Rectal smooth muscle tissue (tissue), 1 donor: ENCODE measurements around the gene ITGB3BP.
"Not testable (repeated sequence)": the region's sequence is repeated elsewhere in the genome, so short reads cannot be mapped to it uniquely, and the experiment has no call there.

Experiments
- H3K27ac ChIP-seq: one replicate; pipeline ENCODE4 v1.7.0; 2013; ENCODE audit warnings: low read depth, low read length, inconsistent platforms
- H3K27me3 ChIP-seq: one replicate; pipeline ENCODE4 v1.7.0; 2013; ENCODE audit warnings: low read length; ENCODE audit not compliant: control insufficient read depth, insufficient read depth
- H3K36me3 ChIP-seq: one replicate; pipeline ENCODE4 v1.7.0; 2013; ENCODE audit warnings: low read length; ENCODE audit not compliant: control insufficient read depth, insufficient read depth
- H3K4me1 ChIP-seq: one replicate; pipeline ENCODE4 v1.7.0; 2013; ENCODE audit warnings: low read length; ENCODE audit not compliant: control insufficient read depth, insufficient read depth
- H3K4me3 ChIP-seq: one replicate; pipeline ENCODE4 v1.7.0; 2013; ENCODE audit warnings: low read length
- H3K9ac ChIP-seq: one replicate; pipeline ENCODE4 v1.7.0; 2013; ENCODE audit warnings: low read length

The ITGB3BP gene

GRCh38 chr1:63522891-63523728 lies at the start of gene ITGB3BP, which contains the start of gene EFCAB7:
ITGB3BP (minus strand) TSS chr1:63523225; CDS start chr1:63523133, 92 bp downstream.
EFCAB7 (plus strand) TSS chr1:63523525; CDS start chr1:63525573, 2,048 bp downstream.
- peak within 1 kb of the TSS; percentile 73 for H3K9ac ChIP-seq
- H3K4me1 ChIP-seq, result peaks cover 14% of the 10 kb centered on the region

GRCh38 chr1:63572686-63573085 lies 49.7 kb upstream of the ITGB3BP start:
- H3K27ac ChIP-seq, H3K36me3 ChIP-seq, H3K4me3 ChIP-seq, H3K9ac ChIP-seq, H3K4me1 ChIP-seq, H3K27me3 ChIP-seq: not testable (repeated sequence)

More at GRCh38 chr1:63522891-63523728, at the start of gene ITGB3BP, which contains the start of gene EFCAB7:
- H3K27ac ChIP-seq, result peak within 1 kb of the TSS; percentile 83
- H3K4me3 ChIP-seq, result peak within 1 kb of the TSS; percentile 91
- H3K36me3 ChIP-seq, result no peaks in the 10 kb centered on the region
- no peaks in the 10 kb centered on the region for H3K27me3 ChIP-seq

GRCh38 chr1:63569640-63570316 lies 46.8 kb upstream of the ITGB3BP start:
- no peaks in the 10 kb centered on the region for H3K4me1 ChIP-seq
- H3K27ac ChIP-seq, result no peak overlapping the region
- H3K4me3 ChIP-seq, result no peak overlapping the region
- H3K9ac ChIP-seq, result no peak overlapping the region
- H3K36me3 ChIP-seq, result no peaks in the 10 kb centered on the region
- H3K27me3 ChIP-seq, result no peaks in the 10 kb centered on the region

- Histone ChIP-seq H3K27me3 (no peaks in the 10 kb centered on the region), H3K27ac (no peak overlapping the region)
Observed at GRCh38 chr1:63569068-63569467, 46.0 kb upstream of the ITGB3BP start.

GRCh38 chr1:63563745-63564144 lies 40.7 kb upstream of the ITGB3BP start:
- H3K4me3 ChIP-seq, result no peak overlapping the region
- H3K27ac ChIP-seq, result no peak overlapping the region
- H3K9ac ChIP-seq, result no peak overlapping the region
- H3K4me1 ChIP-seq, result no peaks in the 10 kb centered on the region
- no peaks in the 10 kb centered on the region for H3K27me3 ChIP-seq
- no peaks in the 10 kb centered on the region for H3K36me3 ChIP-seq

More at GRCh38 chr1:63569068-63569467, 46.0 kb upstream of the ITGB3BP start:
- Histone ChIP-seq H3K4me3 (no peak overlapping the region), H3K9ac (no peak overlapping the region), H3K36me3 (no peaks in the 10 kb centered on the region), H3K4me1 (no peaks in the 10 kb centered on the region)

GRCh38 chr1:63559357-63559756 lies 36.3 kb upstream of the ITGB3BP start:
- no peak overlapping the region for H3K27ac ChIP-seq
- H3K27me3 ChIP-seq, result no peaks in the 10 kb centered on the region
- no peak overlapping the region for H3K4me3 ChIP-seq
- no peaks in the 10 kb centered on the region for H3K36me3 ChIP-seq
- no peaks in the 10 kb centered on the region for H3K4me1 ChIP-seq
- no peak overlapping the region for H3K9ac ChIP-seq

- Histone ChIP-seq H3K27me3 (no peaks in the 10 kb centered on the region), H3K27ac (no peak overlapping the region), H3K9ac (no peak overlapping the region), H3K36me3 (no peaks in the 10 kb centered on the region), H3K4me1 (no peaks in the 10 kb centered on the region), H3K4me3 (no peak overlapping the region)
Observed at GRCh38 chr1:63557365-63557987, 34.5 kb upstream of the ITGB3BP start.

- Histone ChIP-seq H3K4me3 (no peak overlapping the region), H3K36me3 (no peaks in the 10 kb centered on the region), H3K9ac (no peak overlapping the region), H3K4me1 (no peaks in the 10 kb centered on the region), H3K27ac (no peak overlapping the region), H3K27me3 (no peaks in the 10 kb centered on the region)
Observed at GRCh38 chr1:63555480-63555879, 32.5 kb upstream of the ITGB3BP start.

GRCh38 chr1:63548877-63549276 lies 25.9 kb upstream of the ITGB3BP start:
- H3K36me3 ChIP-seq, result no peaks in the 10 kb centered on the region
- no peaks in the 10 kb centered on the region for H3K27me3 ChIP-seq
- no peak overlapping the region for H3K4me3 ChIP-seq
- H3K9ac ChIP-seq, result no peak overlapping the region
- no peaks in the 10 kb centered on the region for H3K4me1 ChIP-seq
- no peak overlapping the region for H3K27ac ChIP-seq

- H3K36me3 ChIP-seq, result no peaks in the 10 kb centered on the region
- no peak overlapping the region for H3K4me3 ChIP-seq
- H3K27me3 ChIP-seq, result no peaks in the 10 kb centered on the region
- H3K4me1 ChIP-seq, result no peaks in the 10 kb centered on the region
- H3K27ac ChIP-seq, result no peak overlapping the region
- no peak overlapping the region for H3K9ac ChIP-seq
Observed at GRCh38 chr1:63548303-63548702, 25.3 kb upstream of the ITGB3BP start.

- Histone ChIP-seq H3K4me3 (no peak overlapping the region), H3K4me1 (no peaks in the 10 kb centered on the region), H3K27me3 (no peaks in the 10 kb centered on the region), H3K9ac (no peak overlapping the region), H3K27ac (no peak overlapping the region), H3K36me3 (no peaks in the 10 kb centered on the region)
Observed at GRCh38 chr1:63547621-63548294, 24.7 kb upstream of the ITGB3BP start.

- Histone ChIP-seq H3K27me3 (no peaks in the 10 kb centered on the region), H3K9ac (no peak overlapping the region), H3K27ac (no peak overlapping the region), H3K4me3 (no peak overlapping the region), H3K4me1 (no peaks in the 10 kb centered on the region), H3K36me3 (no peaks in the 10 kb centered on the region)
Observed at GRCh38 chr1:63545780-63546179, 22.8 kb upstream of the ITGB3BP start.
